Measurements from ENCODE around the gene EIF2S2. TPM values are rescaled to one million over a fixed set of nuclear protein-coding genes. Genes with fewer than 3 reads are reported as not detected.

EIF2S2 gene
- total RNA-seq, 1 experiment from 2014 or later: 121 TPM

DNA sequence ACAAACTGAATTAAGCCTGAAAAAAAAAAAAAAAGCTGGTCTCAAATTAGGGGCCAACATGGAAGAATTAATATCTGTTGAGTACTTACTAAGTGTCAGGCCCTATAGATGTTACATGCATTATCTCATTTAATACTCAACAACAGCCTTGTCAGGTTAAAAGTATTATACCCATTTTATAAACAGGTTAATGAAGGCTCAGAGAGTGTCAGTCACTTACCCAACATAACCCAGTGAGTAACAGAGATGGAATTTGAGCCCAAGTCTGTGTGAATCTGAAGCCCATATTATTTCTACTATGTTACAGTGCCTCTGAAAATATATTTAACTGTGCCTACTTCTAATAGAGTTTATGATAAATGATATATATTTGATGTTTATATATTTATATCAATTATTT is 11.3 kb upstream of the EIF2S2 start:
- intact Hi-C loops (cut with micrococcal nuclease): loop anchor here (10.0 kb wide), 3 partner anchors 469 to 1029 kb away; no protein-coding TSS in a partner anchor
- no peak overlapping the region for H3K4me2 ChIP-seq (ENCODE audit: low read length)
- H3K36me3 ChIP-seq (ENCODE audit: control insufficient read depth in 1 of 2, insufficient read depth in 2 of 2, low read length in 2 of 2): no peaks in the 10 kb centered on the region
- peaks cover 0 to 6% of the 10 kb centered on the region in 2 experiments; a peak in 2 of 4 replicates for H3K4me1 ChIP-seq (ENCODE audit: control insufficient read depth in 1 of 2, insufficient read depth in 2 of 2, low read length in 2 of 2)
- no peak overlapping the region for H3K27ac ChIP-seq (ENCODE audit: low read depth, low read length)
- RAD21 ChIA-PET (ENCODE audit: low non-redundant PET in 1 of 2, low total read pairs in 2 of 2, uncharacterized antibody in 2 of 2, unreplicated experiment in 2 of 2): no interaction called here
- no peak for TF ChIP-seq ELF1 (IDR thresholded peaks at IDR 0.05; ENCODE audit: borderline replicate concordance, low read depth)
- no peak for TF ChIP-seq CBX3 (IDR thresholded peaks at IDR 0.05; ENCODE audit: low read depth)
- TF ChIP-seq ZBTB33 (IDR thresholded peaks at IDR 0.05; ENCODE audit: extremely low read depth, insufficient replicate concordance, low read length): no peak
- TF ChIP-seq CEBPB (IDR thresholded peaks at IDR 0.05; ENCODE audit: low read depth): no peak
- H3K4me3 ChIP-seq (replicated peaks in 1 of 2; ENCODE audit: low read depth in 1 of 2, low read length in 2 of 2): no peak overlapping the region
- H3K9ac ChIP-seq (ENCODE audit: low read length): no peak overlapping the region
- H3K27me3 ChIP-seq (ENCODE audit: insufficient read depth, low read length): no peaks in the 10 kb centered on the region
- no peaks in the 10 kb centered on the region for H4K20me1 ChIP-seq (ENCODE audit: insufficient read depth)
- POLR2A ChIA-PET: interaction anchor here (0.9 kb wide), 1 partner anchor 11 kb away, joined by 3 read pairs; the partner anchor contains the start of gene EIF2S2
- H3K9me2 ChIP-seq (ENCODE audit: insufficient read depth): no peaks in the 10 kb centered on the region
- CTCF ChIA-PET: no interaction called here
- no peak for ATAC-seq
- H3K9me3 ChIP-seq (ENCODE audit: control insufficient read depth in 1 of 2, insufficient read depth in 1 of 2, low read depth in 1 of 2, low read length in 2 of 2): no peaks in the 10 kb centered on the region
- no peaks in the 10 kb centered on the region for H3K79me2 ChIP-seq (ENCODE audit: insufficient read depth, low read length)
- H2AFZ ChIP-seq (ENCODE audit: low read depth, low read length, poor library complexity, severe bottlenecking): no peak overlapping the region
- no peak for DNase-seq (ENCODE audit: low read depth, low spot score)
- no TSS peak for BruUV-seq (replicated peaks)

- Histone ChIP-seq H3K4me1 (ENCODE audit: control insufficient read depth in 1 of 2, insufficient read depth in 2 of 2, low read length in 2 of 2) (peaks cover 5 to 9% of the 10 kb centered on the region in 2 experiments; a peak in 3 of 4 replicates), H3K36me3 (ENCODE audit: control insufficient read depth in 1 of 2, insufficient read depth in 2 of 2, low read length in 2 of 2) (no peaks in the 10 kb centered on the region), H3K4me2 (ENCODE audit: low read length) (no peak overlapping the region), H4K20me1 (ENCODE audit: insufficient read depth) (no peaks in the 10 kb centered on the region), H3K4me3 (replicated peaks in 1 of 2; ENCODE audit: low read depth in 1 of 2, low read length in 2 of 2) (no peak overlapping the region), H3K79me2 (ENCODE audit: insufficient read depth, low read length) (no peaks in the 10 kb centered on the region), H3K9ac (ENCODE audit: low read length) (no peak overlapping the region), H2AFZ (ENCODE audit: low read depth, low read length, poor library complexity, severe bottlenecking) (no peak overlapping the region), H3K27ac (ENCODE audit: low read depth, low read length) (no peak overlapping the region), H3K9me2 (ENCODE audit: insufficient read depth) (no peaks in the 10 kb centered on the region), H3K27me3 (ENCODE audit: insufficient read depth, low read length) (no peaks in the 10 kb centered on the region), H3K9me3 (ENCODE audit: control insufficient read depth in 1 of 2, insufficient read depth in 1 of 2, low read depth in 1 of 2, low read length in 2 of 2) (no peaks in the 10 kb centered on the region)
- BruUV-seq (replicated peaks): no TSS peak
- POLR2A ChIA-PET: interaction anchor here (1.6 kb wide), 1 partner anchor 10 kb away, joined by 6 read pairs; the partner anchor contains the start of gene EIF2S2
- RAD21 ChIA-PET (ENCODE audit: low non-redundant PET in 1 of 2, low total read pairs in 2 of 2, uncharacterized antibody in 2 of 2, unreplicated experiment in 2 of 2): no interaction called here
- DNase-seq (ENCODE audit: low read depth, low spot score) (no peak), ATAC-seq (no peak)
- intact Hi-C loops (cut with micrococcal nuclease): loop anchor here (10.0 kb wide), 3 partner anchors 468 to 1028 kb away; no protein-coding TSS in a partner anchor
- CTCF ChIA-PET: no interaction called here
- TF ChIP-seq, protein P1, sequence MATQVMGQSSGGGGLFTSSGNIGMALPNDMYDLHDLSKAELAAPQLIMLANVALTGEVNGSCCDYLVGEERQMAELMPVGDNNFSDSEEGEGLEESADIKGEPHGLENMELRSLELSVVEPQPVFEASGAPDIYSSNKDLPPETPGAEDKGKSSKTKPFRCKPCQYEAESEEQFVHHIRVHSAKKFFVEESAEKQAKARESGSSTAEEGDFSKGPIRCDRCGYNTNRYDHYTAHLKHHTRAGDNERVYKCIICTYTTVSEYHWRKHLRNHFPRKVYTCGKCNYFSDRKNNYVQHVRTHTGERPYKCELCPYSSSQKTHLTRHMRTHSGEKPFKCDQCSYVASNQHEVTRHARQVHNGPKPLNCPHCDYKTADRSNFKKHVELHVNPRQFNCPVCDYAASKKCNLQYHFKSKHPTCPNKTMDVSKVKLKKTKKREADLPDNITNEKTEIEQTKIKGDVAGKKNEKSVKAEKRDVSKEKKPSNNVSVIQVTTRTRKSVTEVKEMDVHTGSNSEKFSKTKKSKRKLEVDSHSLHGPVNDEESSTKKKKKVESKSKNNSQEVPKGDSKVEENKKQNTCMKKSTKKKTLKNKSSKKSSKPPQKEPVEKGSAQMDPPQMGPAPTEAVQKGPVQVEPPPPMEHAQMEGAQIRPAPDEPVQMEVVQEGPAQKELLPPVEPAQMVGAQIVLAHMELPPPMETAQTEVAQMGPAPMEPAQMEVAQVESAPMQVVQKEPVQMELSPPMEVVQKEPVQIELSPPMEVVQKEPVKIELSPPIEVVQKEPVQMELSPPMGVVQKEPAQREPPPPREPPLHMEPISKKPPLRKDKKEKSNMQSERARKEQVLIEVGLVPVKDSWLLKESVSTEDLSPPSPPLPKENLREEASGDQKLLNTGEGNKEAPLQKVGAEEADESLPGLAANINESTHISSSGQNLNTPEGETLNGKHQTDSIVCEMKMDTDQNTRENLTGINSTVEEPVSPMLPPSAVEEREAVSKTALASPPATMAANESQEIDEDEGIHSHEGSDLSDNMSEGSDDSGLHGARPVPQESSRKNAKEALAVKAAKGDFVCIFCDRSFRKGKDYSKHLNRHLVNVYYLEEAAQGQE (IDR thresholded peaks at IDR 0.05; ENCODE audit: low read depth): no peak
- TF ChIP-seq MAX (IDR thresholded peaks at IDR 0.05) (no peak), EZH2 (IDR thresholded peaks at IDR 0.05) (no peak), RAD21 (IDR thresholded peaks at IDR 0.05; ENCODE audit: low read depth) (no peak), CBX3 (IDR thresholded peaks at IDR 0.05; ENCODE audit: low read depth) (no peak), ZNF274 (IDR thresholded peaks at IDR 0.05; ENCODE audit: low read depth, low read length) (no peak), ELF1 (IDR thresholded peaks at IDR 0.05; ENCODE audit: borderline replicate concordance, low read depth) (no peak), POLR2A (IDR thresholded peaks at IDR 0.05; ENCODE audit: borderline replicate concordance, extremely low read depth, insufficient read depth, insufficient read length) (no peak), FOSL1 (IDR thresholded peaks at IDR 0.05; ENCODE audit: low read depth) (no peak), EGR1 (IDR thresholded peaks at IDR 0.05; ENCODE audit: low read depth) (no peak)
Observed at GRCh38 chr20:34122274-34122980, 10.4 kb upstream of the EIF2S2 start.

Data from HCT116 (cell line).